ES-I3 (cell line): ENCODE measurements around the gene CNN3.

Experiments used
- H3K36me3 ChIP-seq: 2 replicates; pipeline ENCODE4 v1.6.1; 2013; ENCODE audit warnings: mild to moderate bottlenecking, low read length, control low read depth, moderate library complexity; ENCODE audit not compliant: insufficient read depth
- H3K4me1 ChIP-seq: 2 replicates; pipeline ENCODE4 v1.6.1; 2013; ENCODE audit warnings: mild to moderate bottlenecking, control low read depth, low read length; ENCODE audit not compliant: insufficient read depth
- H3K9ac ChIP-seq: 2 replicates; pipeline ENCODE4 v1.6.1; 2013; ENCODE audit warnings: low read depth, mild to moderate bottlenecking, low read length, moderate library complexity
- H3K9me3 ChIP-seq: 2 replicates; pipeline ENCODE4 v1.6.1; 2013; ENCODE audit warnings: mild to moderate bottlenecking, low read length, moderate library complexity; ENCODE audit not compliant: control insufficient read depth, insufficient read depth

Gene CNN3

GRCh38 chr1:94926915-94927404 lies at the start of gene CNN3:
TSS of gene CNN3 (minus strand) at chr1:94927110. CDS start at chr1:94926894, 216 bp downstream.
- peaks cover 39% of the 10 kb centered on the region for H3K4me1 ChIP-seq
- peak within 1 kb of the TSS; percentile 90 for H3K9ac ChIP-seq
- peaks cover 3% of the 10 kb centered on the region for H3K36me3 ChIP-seq
- no peaks in the 10 kb centered on the region for H3K9me3 ChIP-seq

DNA sequence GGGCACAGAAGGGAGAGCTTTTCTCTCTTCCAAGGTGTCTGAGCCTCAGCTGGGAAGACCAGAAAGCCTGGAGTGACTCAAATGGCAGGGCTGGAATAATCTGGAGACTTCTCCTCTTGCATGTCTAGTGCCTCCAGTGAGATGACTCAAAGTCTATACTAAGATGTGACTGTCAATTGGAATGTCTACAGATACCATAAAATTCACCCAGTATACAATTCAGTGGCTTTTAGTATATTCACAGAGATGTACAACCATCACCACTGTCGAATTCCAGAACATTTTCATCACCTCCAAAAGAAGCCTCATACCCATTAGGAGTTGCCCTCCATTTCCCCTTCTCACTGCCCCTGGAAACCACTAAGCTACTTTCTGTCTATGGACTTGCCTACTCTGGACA lies 47.9 kb upstream of the CNN3 start:
- Histone ChIP-seq H3K4me1 (peaks cover 14% of the 10 kb centered on the region), H3K36me3 (no peaks in the 10 kb centered on the region), H3K9me3 (no peaks in the 10 kb centered on the region), H3K9ac (no peak overlapping the region)

GRCh38 chr1:94974241-94974640 lies 47.3 kb upstream of the CNN3 start:
- Histone ChIP-seq H3K36me3 (no peaks in the 10 kb centered on the region), H3K4me1 (peaks cover 14% of the 10 kb centered on the region), H3K9me3 (no peaks in the 10 kb centered on the region), H3K9ac (no peak overlapping the region)

DNA sequence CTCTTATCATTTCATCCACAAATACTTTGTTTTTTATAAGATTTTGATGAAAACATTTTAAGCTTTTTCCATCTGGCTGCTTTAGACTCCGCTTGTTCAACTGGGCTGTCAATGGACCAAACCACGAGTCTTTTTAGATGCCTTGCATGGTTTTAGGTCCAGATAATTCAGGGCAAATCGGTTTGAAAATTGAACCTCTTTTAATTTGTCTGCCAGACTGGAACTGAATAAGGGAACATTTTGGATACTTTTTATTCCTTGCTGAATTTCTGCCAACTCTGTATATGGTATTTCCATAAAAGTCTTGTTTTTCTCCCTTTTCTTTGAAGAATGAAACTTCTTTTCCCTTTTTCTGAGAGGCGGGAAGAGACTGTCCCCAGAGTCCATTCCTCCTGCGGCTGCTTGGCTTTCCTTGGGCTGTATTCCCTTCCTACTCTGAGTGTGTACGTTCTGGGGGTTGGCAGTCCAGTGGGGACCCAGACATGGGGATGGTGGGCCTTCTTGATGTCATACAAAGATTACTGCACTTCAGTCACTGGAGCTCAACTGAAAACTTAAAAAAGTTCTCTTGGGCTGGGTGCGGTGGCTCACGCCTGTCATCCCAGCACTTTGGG lies 46.5 kb upstream of the CNN3 start:
- Histone ChIP-seq H3K9me3 (no peaks in the 10 kb centered on the region), H3K4me1 (peaks cover 14% of the 10 kb centered on the region), H3K9ac (no peak overlapping the region), H3K36me3 (no peaks in the 10 kb centered on the region)

DNA sequence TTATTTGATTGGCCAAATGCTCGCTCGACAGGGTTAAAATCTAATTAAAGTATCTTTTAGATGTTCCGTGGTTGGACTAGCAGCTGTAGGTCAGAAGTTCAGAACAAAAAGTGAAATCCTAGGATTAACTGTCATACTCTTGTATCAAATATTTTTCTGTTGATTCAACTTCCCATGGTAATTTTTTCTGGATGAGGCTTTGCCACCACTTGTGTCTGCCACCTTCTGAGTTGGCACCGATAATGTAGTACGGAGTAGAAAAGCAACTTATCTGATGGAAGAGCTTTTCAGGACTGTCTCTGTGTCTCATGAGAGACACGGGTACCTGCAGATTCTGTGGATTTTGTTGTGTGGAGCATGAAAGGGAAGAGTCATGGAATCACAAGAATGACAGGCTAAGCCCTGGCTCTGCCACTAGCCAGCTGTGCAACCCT lies 44.6 kb upstream of the CNN3 start:
- no peaks in the 10 kb centered on the region for H3K9me3 ChIP-seq
- H3K9ac ChIP-seq, result no peak overlapping the region
- H3K36me3 ChIP-seq, result no peaks in the 10 kb centered on the region
- peaks cover 14% of the 10 kb centered on the region for H3K4me1 ChIP-seq

- peaks cover 14% of the 10 kb centered on the region for H3K4me1 ChIP-seq
- H3K9ac ChIP-seq, result no peak overlapping the region
- no peaks in the 10 kb centered on the region for H3K9me3 ChIP-seq
Observed at GRCh38 chr1:94970783-94971182, 43.9 kb upstream of the CNN3 start.

GRCh38 chr1:94969137-94969536 lies 42.2 kb upstream of the CNN3 start:
- Histone ChIP-seq H3K9me3 (no peaks in the 10 kb centered on the region), H3K4me1 (peaks cover 14% of the 10 kb centered on the region), H3K9ac (no peak overlapping the region), H3K36me3 (no peaks in the 10 kb centered on the region)

More at GRCh38 chr1:94970783-94971182, 43.9 kb upstream of the CNN3 start:
- H3K36me3 ChIP-seq, result no peaks in the 10 kb centered on the region

DNA sequence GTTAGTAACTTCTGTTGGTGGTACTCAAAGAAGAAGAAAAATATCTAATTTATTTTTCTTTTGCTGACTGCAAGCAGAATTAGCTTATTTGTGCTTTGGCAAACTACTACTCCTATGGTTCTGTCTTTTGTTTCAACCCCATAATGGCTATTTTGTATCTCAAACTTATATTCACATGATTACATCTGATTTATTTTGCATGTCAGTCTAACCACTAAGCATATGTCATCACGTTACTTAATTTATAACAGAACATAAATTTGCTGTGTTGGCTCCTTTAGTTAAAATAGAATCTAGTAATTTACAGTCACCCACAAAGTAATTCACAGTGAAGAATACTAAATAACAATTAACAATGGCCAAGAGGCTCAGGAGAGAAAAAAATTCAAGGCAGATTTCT lies 39.1 kb upstream of the CNN3 start:
- peaks cover 6% of the 10 kb centered on the region for H3K4me1 ChIP-seq
- H3K9me3 ChIP-seq, result no peaks in the 10 kb centered on the region
- no peak overlapping the region for H3K9ac ChIP-seq
- H3K36me3 ChIP-seq, result no peaks in the 10 kb centered on the region

DNA sequence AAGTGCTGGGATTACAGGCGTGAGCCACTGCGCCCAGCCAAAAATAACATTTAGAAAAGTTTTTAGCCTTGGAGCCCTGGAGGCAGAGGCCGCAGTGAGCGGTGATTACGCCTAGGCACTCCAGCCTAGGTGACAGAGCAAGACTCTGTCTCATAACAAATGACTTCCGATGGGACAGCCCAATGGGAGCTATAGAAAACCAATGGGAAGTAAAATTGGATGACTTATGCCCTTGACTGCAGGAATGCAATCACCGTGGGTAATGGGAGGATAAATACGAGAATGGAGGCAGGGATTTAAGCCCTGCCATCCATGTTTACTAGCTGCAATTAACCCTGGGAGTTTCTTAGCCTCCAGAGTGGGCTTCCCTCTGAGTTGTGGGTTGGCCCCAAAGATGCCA lies 37.0 kb upstream of the CNN3 start:
- no peaks in the 10 kb centered on the region for H3K9me3 ChIP-seq
- H3K4me1 ChIP-seq, result no peaks in the 10 kb centered on the region
- H3K36me3 ChIP-seq, result no peaks in the 10 kb centered on the region
- H3K9ac ChIP-seq, result no peak overlapping the region

- Histone ChIP-seq H3K36me3 (no peaks in the 10 kb centered on the region), H3K4me1 (no peaks in the 10 kb centered on the region), H3K9ac (no peak overlapping the region), H3K9me3 (no peaks in the 10 kb centered on the region)
Observed at GRCh38 chr1:94962409-94963265, 35.7 kb upstream of the CNN3 start.

GRCh38 chr1:94961988-94962387 lies 35.1 kb upstream of the CNN3 start:
- Histone ChIP-seq H3K36me3 (no peaks in the 10 kb centered on the region), H3K9me3 (no peaks in the 10 kb centered on the region), H3K9ac (no peak overlapping the region), H3K4me1 (no peaks in the 10 kb centered on the region)

GRCh38 chr1:94961582-94961981 lies 34.7 kb upstream of the CNN3 start:
- H3K9ac ChIP-seq, result no peak overlapping the region
- no peaks in the 10 kb centered on the region for H3K4me1 ChIP-seq
- H3K9me3 ChIP-seq, result no peaks in the 10 kb centered on the region
- no peaks in the 10 kb centered on the region for H3K36me3 ChIP-seq

DNA sequence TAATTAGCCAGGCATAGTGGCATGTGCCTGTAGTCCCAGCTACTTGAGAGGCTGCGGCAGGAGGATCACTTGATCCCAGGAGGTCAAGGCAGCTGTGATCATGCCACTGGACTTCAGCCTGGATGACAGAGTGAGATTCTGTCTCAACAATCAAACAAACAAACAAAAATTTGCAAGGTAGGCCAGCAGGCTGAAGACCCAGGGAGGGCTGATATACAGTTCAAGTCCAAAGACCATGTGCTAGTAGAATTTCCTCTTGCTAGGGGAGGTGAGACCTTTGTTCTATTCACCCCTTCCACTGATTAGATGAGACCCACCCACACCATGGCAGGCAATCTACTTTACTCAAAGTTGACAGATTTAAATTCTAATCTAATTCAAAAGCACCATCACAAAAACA lies 31.2 kb upstream of the CNN3 start:
- no peaks in the 10 kb centered on the region for H3K36me3 ChIP-seq
- no peak overlapping the region for H3K9ac ChIP-seq
- H3K9me3 ChIP-seq, result no peaks in the 10 kb centered on the region
- H3K4me1 ChIP-seq, result peaks cover 15% of the 10 kb centered on the region

DNA sequence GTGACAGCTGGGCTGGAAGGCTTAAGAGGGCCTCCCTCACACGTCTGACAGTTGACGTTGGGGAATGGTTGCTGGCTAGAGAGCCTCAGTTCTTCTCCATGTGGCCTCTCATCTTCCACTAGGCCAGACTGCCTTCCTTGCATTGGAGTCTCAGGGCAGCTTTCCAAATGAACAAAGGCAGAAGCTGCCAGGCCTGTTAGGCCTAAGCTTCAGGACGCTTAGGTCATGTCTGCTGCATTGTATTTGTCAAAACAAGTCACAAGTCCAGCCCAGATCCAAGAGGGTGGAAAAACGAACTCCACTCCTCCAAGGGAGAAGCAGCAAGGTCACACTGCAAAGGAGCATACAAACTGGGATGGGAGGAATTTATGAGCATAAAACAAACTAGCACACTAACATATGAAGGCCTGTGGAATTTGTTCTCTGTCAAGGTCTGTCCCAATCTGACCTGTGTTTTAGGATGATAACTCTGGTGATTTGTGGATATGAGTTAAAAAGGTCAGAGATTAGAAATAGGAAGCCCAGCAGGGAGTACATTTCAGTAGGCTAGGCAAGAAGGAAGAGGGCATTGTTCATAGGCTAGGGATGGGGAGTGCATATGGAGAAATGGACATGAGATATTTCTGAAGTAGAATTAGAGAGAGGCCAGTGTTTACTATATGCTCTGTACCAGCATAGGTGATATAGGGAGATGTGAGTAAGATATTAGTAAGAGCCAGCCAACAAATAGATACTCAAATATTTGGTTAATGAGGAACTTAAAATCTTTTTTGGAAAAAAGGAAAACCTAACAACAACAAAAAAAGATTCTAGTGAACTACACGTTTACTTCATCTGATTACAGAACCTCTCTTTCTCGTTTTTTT lies 29.1 kb upstream of the CNN3 start:
- Histone ChIP-seq H3K9me3 (peaks cover 3% of the 10 kb centered on the region; the same call in 1 of the 2 replicates), H3K36me3 (no peaks in the 10 kb centered on the region), H3K9ac (no peak overlapping the region), H3K4me1 (peaks cover 15% of the 10 kb centered on the region)
